Heart right ventricle (tissue), 16 donors: Measurements from ENCODE around the gene COX6A2. TPM values are rescaled to one million over a fixed set of nuclear protein-coding genes. Genes with fewer than 3 reads are reported as not detected.
A peak's percentile ranks its signal among the peaks of the same experiment; 100 is the strongest.

Experiments used
- ATAC-seq, 8 donors: fragments of 200-7000 bp; cut with Tn5 transposase; one replicate each; pipeline ENCODE4 v1.9.1; 2020; ENCODE audit warnings: mild to moderate bottlenecking in 8 of 8, moderate library complexity in 8 of 8, moderate number of reproducible peaks in 1 of 8
- DNase-seq, 2 donors: peaks; one replicate each; pipeline ENCODE4 v3.0.0-alpha.2; 2020
- H3K27ac ChIP-seq, 10 donors: fragments of 200-600 bp; sonication (generic) in 2 of 10; one replicate each; pipeline versions ENCODE4 v1.5.0 to v1.8.0; 2020 to 2022; ENCODE audit warnings: mild to moderate bottlenecking in 3 of 10
- H3K27me3 ChIP-seq, 7 donors: fragments of 200-600 bp; one replicate each; pipeline ENCODE4 v1.8.0; 2021 to 2022; ENCODE audit warnings: mild to moderate bottlenecking in 2 of 7
- H3K36me3 ChIP-seq, 9 donors: fragments of 200-600 bp; sonication (generic) in 1 of 9; one replicate each; pipeline versions ENCODE4 v1.5.0 to v1.8.0; 2020 to 2022; ENCODE audit warnings: mild to moderate bottlenecking in 2 of 9
- H3K4me1 ChIP-seq, 9 donors: fragments of 200-600 bp; sonication (generic) in 1 of 9; one replicate each; pipeline versions ENCODE4 v1.5.0 to v1.8.0; 2020 to 2022; ENCODE audit warnings: mild to moderate bottlenecking in 4 of 9
- H3K4me3 ChIP-seq, 10 donors: fragments of 200-600 bp; sonication (generic) in 2 of 10; one replicate each; pipeline versions ENCODE4 v1.5.0 to v1.8.0; 2020 to 2022; ENCODE audit warnings: mild to moderate bottlenecking in 7 of 10, moderate library complexity in 2 of 10
- H3K9me3 ChIP-seq, 11 donors: fragments of 200-600 bp in 10 of 11; sonication (generic) in 2 of 11; one replicate each; pipeline versions ENCODE4 v1.5.0 to v1.8.0; 2013 to 2022; ENCODE audit warnings: mild to moderate bottlenecking in 2 of 11, control low read depth in 1 of 11, moderate library complexity in 1 of 11
- CTCF ChIP-seq, 9 donors: fragments of 200-600 bp; sonication (generic) in 2 of 9; IDR thresholded peaks; one replicate each; pipeline versions ENCODE4 v1.5.0 to v1.8.0; 2021 to 2022; ENCODE audit warnings: antibody characterized with exemption in 9 of 9, mild to moderate bottlenecking in 5 of 9, moderate library complexity in 1 of 9
- WGBS, 2 donors: extraction: QIAGEN DNeasy Blood & Tissue Kit; methylation state at CpG; one replicate each; pipeline ENCODE4 v1.1.7; 2013; ENCODE audit warnings: inconsistent platforms in 1 of 2; 5-methylcytosine and 5-hydroxymethylcytosine counted together
- intact Hi-C, 10 donors: fragments of 100-400 bp; cut with DNase I; formaldehyde crosslinking; loops; one replicate each; pipeline versions ENCODE4 v1.11.1 to v1.14.2; 2022
- polyA plus RNA-seq, 2 donors: library from polyadenylated mRNA; stranded (reverse); fragments of 200-250 nt; gene quantifications; one replicate each; pipeline ENCODE4 v1.2.3, GENCODE V29; 2013
- total RNA-seq, 10 donors: library from RNA; stranded (reverse); fragmentation: NEBNext Ultra II Directional in 3 of 10; extraction: Animal tissue kit (Norgen Biotek cat#: 25700) in 3 of 10; gene quantifications; one replicate each; pipeline versions ENCODE4 v1.2.1 to v1.2.4, GENCODE V29; 2021 to 2023
- donor health status: Arrhythmogenic right ventricular cardiomyopathy.
- donor health status: ischemic (EF 13 %, LVEDD 7.1; RV severe dilation, severe dysfunction).
- donor health status: healthy with polysubstance abuse.
- donor health status: DM: no; HTN: yes; CAD: no.
- donor health status: DM: no; HTN: no; CAD: no.
- donor health status: ischemic (EF 25% LVEDD 6.9; RV normal size, moderate dysfunction).
- donor health status: ischemic (EF 25% LVEDD 5.7; RV mildly dilated, moderate dysfunction).
- donor health status: healthy.
- donor health status: DM: yes; HTN: yes; CAD: no.
- donor health status: Ischemic cardiomyopathy.
- donor health status: ischemic (EF 35%, LVEDD 5.7; RV mildly dilated, moderate dysfunction).
- donor health status: nonischemic (EF 11% LVEDD 7.7; RV severe dilation, severe dysfunction).
- donor health status: DM: yes; HTN: yes; CAD: no.
- donor health status: PGD.
- donor health status: ischemic (EF 29% LVEDD 5.4; RV normal size, mild dysfunction).
- donor health status: nonischemic (EF 23%, LVEDD 6.1; RV moderate dilation, normal function).

The COX6A2 gene
- total and polyA plus RNA-seq, 12 donors, result 615 to 9,450 (median 1,411) TPM

DNA sequence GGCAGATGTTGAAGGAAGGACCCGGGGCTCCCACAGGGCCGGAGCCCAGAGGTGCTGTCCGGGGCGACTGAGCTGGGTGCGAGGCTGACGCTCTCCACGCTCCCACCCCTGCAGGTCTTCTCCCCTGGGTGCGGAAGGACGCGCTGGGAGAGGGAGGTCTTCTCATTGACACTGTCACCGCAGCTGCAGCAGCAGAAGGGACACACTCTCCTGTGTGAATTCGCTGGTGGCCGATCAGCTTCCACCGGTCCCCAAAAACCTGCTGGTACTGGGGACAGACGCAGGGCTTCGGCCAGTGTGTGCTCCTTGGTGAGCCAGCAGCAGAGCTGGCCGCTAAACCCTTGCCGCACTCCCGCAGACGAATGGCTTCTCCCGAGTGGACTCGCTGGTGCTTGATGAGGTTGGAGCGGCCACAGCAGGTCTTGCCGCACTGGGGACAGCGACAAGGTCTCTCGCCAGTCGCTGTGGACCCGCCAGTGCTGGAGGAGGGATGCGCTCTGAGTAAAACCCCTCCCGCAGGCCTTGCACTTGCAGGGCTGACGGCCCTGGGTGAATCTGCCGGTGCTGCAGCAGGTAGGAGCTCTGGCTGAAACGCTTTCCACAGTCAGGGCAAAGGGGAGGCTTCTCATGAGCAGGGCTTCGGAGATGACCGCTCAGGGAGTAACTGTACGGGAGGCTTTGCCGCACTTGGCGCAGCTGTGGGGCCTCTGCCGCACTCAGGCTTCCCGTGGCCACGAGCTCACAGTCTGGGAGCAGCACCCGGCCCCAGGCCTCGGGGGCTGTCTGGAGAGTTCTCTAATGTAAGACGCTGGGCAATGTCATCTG lies 8.3 kb upstream of the COX6A2 start:
- 92% methylated on average over 44 of the region's 44 CpGs for WGBS, 2 donors
- ATAC-seq, result no peak
- Histone ChIP-seq H3K9me3 (no peaks in the 10 kb centered on the region), H3K4me1 (peaks cover 0 to 39% (median 4%) of the 10 kb centered on the region in 9 donors), H3K27ac (no peak overlapping the region), H3K27me3 (no peaks in the 10 kb centered on the region), H3K4me3 (no peak overlapping the region), H3K36me3 (peaks cover 0 to 4% (median 0%) of the 10 kb centered on the region in 9 donors)
- intact Hi-C loops, result no loop called here
- TF ChIP-seq CTCF (IDR thresholded peaks at IDR 0.05), result no peak
- no peak for DNase-seq

GRCh38 chr16:31435341-31436220 lies 7.4 kb upstream of the COX6A2 start:
- 92 to 94% methylated on average over 47 of the region's 47 CpGs for WGBS, 2 donors
- Histone ChIP-seq H3K9me3 (no peaks in the 10 kb centered on the region), H3K4me3 (no peak overlapping the region), H3K27me3 (no peaks in the 10 kb centered on the region), H3K4me1 (peaks cover 0 to 38% (median 4%) of the 10 kb centered on the region in 9 donors), H3K27ac (no peak overlapping the region), H3K36me3 (peaks cover 0 to 4% (median 0%) of the 10 kb centered on the region in 9 donors)
- DNase-seq (no peak), ATAC-seq (peak in 1 of 8 donors; percentile 36)
- TF ChIP-seq CTCF (IDR thresholded peaks at IDR 0.05), result no peak
- intact Hi-C loops, result no loop called here

GRCh38 chr16:31430380-31431052 lies 2.4 kb upstream of the COX6A2 start:
- peaks cover 0 to 10% (median 0%) of the 10 kb centered on the region in 9 donors for H3K36me3 ChIP-seq
- no peaks in the 10 kb centered on the region for H3K27me3 ChIP-seq
- ATAC-seq (no peak), DNase-seq (no peak)
- 46 to 56% methylated on average over 5 of the region's 5 CpGs for WGBS, 2 donors
- intact Hi-C loops, result no loop called here
- H3K27ac ChIP-seq, result peak overlapping the region; percentile 86 to 99 (median 95)
- no peak for TF ChIP-seq CTCF (IDR thresholded peaks at IDR 0.05)
- no peak overlapping the region for H3K4me3 ChIP-seq
- no peaks in the 10 kb centered on the region for H3K9me3 ChIP-seq
- peaks cover 0 to 66% (median 16%) of the 10 kb centered on the region in 9 donors for H3K4me1 ChIP-seq

GRCh38 chr16:31429796-31430195 lies 1.6 kb upstream of the COX6A2 start:
- Histone ChIP-seq H3K4me1 (peaks cover 0 to 67% (median 16%) of the 10 kb centered on the region in 9 donors), H3K36me3 (peaks cover 0 to 10% (median 0%) of the 10 kb centered on the region in 9 donors), H3K9me3 (no peaks in the 10 kb centered on the region), H3K27ac (peak overlapping the region; percentile 86 to 99 (median 95)), H3K27me3 (peaks cover 0 to 3% (median 0%) of the 10 kb centered on the region in 7 donors), H3K4me3 (no peak overlapping the region)
- no peak for DNase-seq
- TF ChIP-seq CTCF (IDR thresholded peaks at IDR 0.05), result no peak
- no peak for ATAC-seq
- 56 to 70% methylated on average over 3 of the region's 3 CpGs for WGBS, 2 donors
- intact Hi-C loops, result no loop called here
